Measurements from ENCODE around the gene SQSTM1. TPM values are rescaled to one million over a fixed set of nuclear protein-coding genes. Genes with fewer than 3 reads are reported as not detected.

Gene SQSTM1
- total and polyA plus RNA-seq, 4 donors: 127 to 330 (median 256) TPM

GRCh38 chr5:179840766-179841165 lies 20.1 kb downstream of the SQSTM1 start:
- H3K4me3 ChIP-seq (ENCODE audit: low read depth in 1 of 3, low read length in 3 of 3): no peak overlapping the region
- no peaks in the 10 kb centered on the region for H3K27me3 ChIP-seq (ENCODE audit: control insufficient read depth in 4 of 4, insufficient read depth in 4 of 4, low read length in 3 of 4)
- no peak for DNase-seq (ENCODE audit: low spot score)
- no peak overlapping the region for H3K27ac ChIP-seq (ENCODE audit: low read depth in 1 of 2, low read length in 2 of 2)
- H3K9me3 ChIP-seq (ENCODE audit: control insufficient read depth in 4 of 4, low read length in 3 of 4): no peaks in the 10 kb centered on the region
- peaks cover 8 to 32% (median 26%) of the 10 kb centered on the region in 4 donors for H3K36me3 ChIP-seq (ENCODE audit: control insufficient read depth in 4 of 4, insufficient read depth in 3 of 4, low read depth in 1 of 4, low read length in 3 of 4)
- no peak for TF ChIP-seq RAD21 (IDR thresholded peaks at IDR 0.05)
- TF ChIP-seq CTCF (IDR thresholded peaks at IDR 0.05; ENCODE audit: low read depth, low read length, missing input control): no peak
- no peak for TF ChIP-seq YY1 (IDR thresholded peaks at IDR 0.05)
- TF ChIP-seq FOXA1 (IDR thresholded peaks at IDR 0.05): no peak
- TF ChIP-seq MAX (IDR thresholded peaks at IDR 0.05): no peak
- TF ChIP-seq NR2F2 (IDR thresholded peaks at IDR 0.05): no peak
- TF ChIP-seq HNF4G (IDR thresholded peaks at IDR 0.05): no peak
- TF ChIP-seq GABPA (IDR thresholded peaks at IDR 0.05 in 1 of 2, conservative IDR thresholded peaks at IDR 0.05 in 1 of 2): no peak
- TF ChIP-seq HNF4A (conservative IDR thresholded peaks at IDR 0.05): no peak
- TF ChIP-seq JUND (IDR thresholded peaks at IDR 0.05): no peak
- no peak for TF ChIP-seq ATF3 (IDR thresholded peaks at IDR 0.05)
- no peak for TF ChIP-seq FOXA2 (IDR thresholded peaks at IDR 0.05)
- TF ChIP-seq REST (IDR thresholded peaks at IDR 0.05): no peak
- no peak for TF ChIP-seq EGR1 (IDR thresholded peaks at IDR 0.05; ENCODE audit: low read depth in 2 of 2)
- TF ChIP-seq TAF1 (conservative IDR thresholded peaks at IDR 0.05): no peak
- no peak for TF ChIP-seq ZBTB33 (IDR thresholded peaks at IDR 0.05)
- 90% methylated on average over 17 of the region's 17 CpGs for WGBS
- peaks cover 5 to 32% (median 23%) of the 10 kb centered on the region in 4 donors for H3K4me1 ChIP-seq (ENCODE audit: control insufficient read depth in 4 of 4, insufficient read depth in 4 of 4, low read length in 3 of 4)
- no peak overlapping the region for H3K9ac ChIP-seq (ENCODE audit: low read depth in 1 of 2, low read length in 2 of 2)

- DNase-seq (ENCODE audit: low spot score): no peak
- no peaks in the 10 kb centered on the region for H3K9me3 ChIP-seq (ENCODE audit: control insufficient read depth in 4 of 4, low read length in 3 of 4)
- no peak overlapping the region for H3K27ac ChIP-seq (ENCODE audit: low read depth in 1 of 2, low read length in 2 of 2)
- TF ChIP-seq HNF4G (IDR thresholded peaks at IDR 0.05) (no peak), FOXA1 (IDR thresholded peaks at IDR 0.05) (no peak), YY1 (IDR thresholded peaks at IDR 0.05) (no peak), REST (IDR thresholded peaks at IDR 0.05) (no peak), GABPA (IDR thresholded peaks at IDR 0.05 in 1 of 2, conservative IDR thresholded peaks at IDR 0.05 in 1 of 2) (no peak), RXRA (IDR thresholded peaks at IDR 0.05) (no peak), EGR1 (IDR thresholded peaks at IDR 0.05; ENCODE audit: low read depth in 2 of 2) (no peak), JUND (IDR thresholded peaks at IDR 0.05) (no peak), NR2F2 (IDR thresholded peaks at IDR 0.05) (no peak), SP1 (IDR thresholded peaks at IDR 0.05) (no peak)
- H3K27me3 ChIP-seq (ENCODE audit: control insufficient read depth in 4 of 4, insufficient read depth in 4 of 4, low read length in 3 of 4): no peaks in the 10 kb centered on the region
- peaks cover 13 to 26% (median 19%) of the 10 kb centered on the region in 4 donors for H3K36me3 ChIP-seq (ENCODE audit: control insufficient read depth in 4 of 4, insufficient read depth in 3 of 4, low read depth in 1 of 4, low read length in 3 of 4)
- WGBS: 97% methylated on average over 9 of the region's 9 CpGs
- peaks cover 5 to 25% (median 16%) of the 10 kb centered on the region in 4 donors for H3K4me1 ChIP-seq (ENCODE audit: control insufficient read depth in 4 of 4, insufficient read depth in 4 of 4, low read length in 3 of 4)
- no peak overlapping the region for H3K4me3 ChIP-seq (ENCODE audit: low read depth in 1 of 3, low read length in 3 of 3)
- no peak overlapping the region for H3K9ac ChIP-seq (ENCODE audit: low read depth in 1 of 2, low read length in 2 of 2)
Observed at GRCh38 chr5:179841621-179842020, 20.9 kb downstream of the SQSTM1 start.

Measured in liver (tissue), 9 donors.